ENCODE measurements around the gene FOXN3.

Gene FOXN3

DNA sequence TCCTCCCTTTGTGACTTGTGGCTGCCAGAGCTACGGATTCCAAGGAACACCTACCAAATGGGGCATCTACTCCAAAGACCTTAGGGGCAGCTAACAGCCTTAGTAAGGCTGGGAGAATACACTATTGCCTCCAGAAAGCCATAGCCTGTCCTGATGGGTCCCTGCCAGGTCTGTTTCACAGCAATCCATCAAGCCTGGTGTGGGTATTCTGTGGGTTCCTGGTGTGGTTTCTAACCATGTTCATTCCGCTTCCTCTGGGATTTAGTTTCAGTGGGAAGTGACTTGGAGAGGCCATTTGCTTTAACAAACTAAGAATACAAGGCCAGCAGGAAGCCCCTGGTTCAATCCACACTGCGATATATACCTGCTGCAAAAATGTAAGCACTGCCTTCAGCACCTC is 220.5 kb downstream of the FOXN3 start:
- no peak for FAIRE-seq
- no peak for DNase-seq (ENCODE audit: insufficient read length, low spot score)
- no peak for TF ChIP-seq CTCF (IDR thresholded peaks at IDR 0.05; ENCODE audit: insufficient read depth, missing control alignments)

DNA sequence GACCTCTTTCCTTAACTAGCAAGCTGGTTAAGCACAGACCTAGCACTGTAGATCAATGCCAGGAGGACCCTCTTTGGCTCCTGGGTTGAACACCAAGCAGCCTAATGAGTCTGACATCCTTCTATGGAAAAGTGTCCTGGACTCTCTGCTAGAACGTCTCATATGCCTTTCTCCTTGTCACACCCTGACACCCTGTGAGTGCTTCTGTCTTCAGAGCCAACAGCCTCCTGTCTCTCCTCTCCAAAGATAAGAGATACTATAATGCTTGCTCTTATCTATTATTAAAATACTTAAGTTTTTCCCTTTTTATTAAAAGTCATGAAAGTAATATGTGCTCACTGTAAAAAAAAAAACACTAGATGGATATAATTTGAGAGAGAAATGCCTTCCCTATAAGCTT is 222.7 kb downstream of the FOXN3 start:
- no peak for DNase-seq (ENCODE audit: insufficient read length, low spot score)
- no peak for TF ChIP-seq CTCF (IDR thresholded peaks at IDR 0.05; ENCODE audit: insufficient read depth, missing control alignments)
- FAIRE-seq: no peak

GRCh38 chr14:89190765-89191513 is 226.1 kb downstream of the FOXN3 start:
- no peak for TF ChIP-seq CTCF (IDR thresholded peaks at IDR 0.05; ENCODE audit: insufficient read depth, missing control alignments)
- no peak for DNase-seq (ENCODE audit: insufficient read length, low spot score)
- no peak for FAIRE-seq

GRCh38 chr14:89188492-89188891 is 228.5 kb downstream of the FOXN3 start:
- FAIRE-seq: no peak

DNA sequence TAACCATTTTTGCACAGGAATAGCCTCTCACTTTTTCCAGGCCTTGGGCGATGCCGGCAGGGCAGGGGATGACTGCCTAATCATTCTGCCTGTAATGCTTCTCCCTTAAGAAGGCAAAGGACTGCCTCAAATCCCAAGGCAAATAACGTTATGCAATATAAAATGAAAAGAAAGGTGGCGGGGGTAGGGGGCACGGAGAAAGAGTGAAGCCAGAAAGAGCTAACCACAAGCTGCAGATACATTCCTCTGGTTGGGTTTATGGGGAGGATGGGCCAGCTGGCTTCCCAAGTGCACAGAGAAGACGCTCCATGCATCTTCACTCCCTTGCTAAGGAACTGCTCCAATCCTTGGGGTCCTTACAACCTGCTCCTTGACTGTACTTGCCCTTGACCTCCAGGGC is 229.5 kb downstream of the FOXN3 start:
- no peak for TF ChIP-seq CTCF (IDR thresholded peaks at IDR 0.05; ENCODE audit: insufficient read depth, missing control alignments)
- FAIRE-seq: no peak
- no peak for DNase-seq (ENCODE audit: insufficient read length, low spot score)

More at GRCh38 chr14:89188492-89188891, 228.5 kb downstream of the FOXN3 start:
- DNase-seq (ENCODE audit: insufficient read length, low spot score): no peak
- no peak for TF ChIP-seq CTCF (IDR thresholded peaks at IDR 0.05; ENCODE audit: insufficient read depth, missing control alignments)

DNA sequence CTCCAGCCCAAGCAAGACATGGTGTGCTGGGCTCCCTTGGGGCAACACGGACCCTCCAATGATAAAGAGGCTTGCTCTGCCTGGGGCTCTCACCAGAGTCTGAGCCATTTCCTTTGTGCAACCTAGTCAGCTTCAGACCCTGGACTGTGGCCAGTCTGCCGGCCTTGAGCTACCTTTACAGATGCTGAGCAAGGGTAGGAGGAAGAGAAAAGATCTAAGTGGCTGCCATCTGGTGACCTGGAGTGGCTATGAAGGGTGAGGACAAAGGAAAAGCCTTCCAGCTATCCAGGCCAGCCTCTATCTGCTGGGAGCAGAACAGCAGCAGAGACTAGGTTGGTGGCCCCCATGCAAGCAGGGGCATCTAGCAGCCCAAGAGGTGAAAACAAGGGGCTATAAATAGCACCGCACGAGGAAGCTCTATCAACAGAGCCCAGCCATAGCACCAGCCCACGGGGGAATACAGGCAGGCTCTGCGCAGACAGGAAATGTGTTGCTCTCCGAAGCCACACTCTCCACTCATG is 230.1 kb downstream of the FOXN3 start:
- FAIRE-seq (no peak), DNase-seq (ENCODE audit: insufficient read length, low spot score) (no peak)
- no peak for TF ChIP-seq CTCF (IDR thresholded peaks at IDR 0.05; ENCODE audit: insufficient read depth, missing control alignments)

Data from D721Med (cell line).